GM21515 (cell line): ENCODE results near the gene ARHGEF16.

ENCODE experiments used
- ATAC-seq: cut with Tn5 transposase; IDR thresholded peaks from one replicate; pipeline ENCODE4 v1.9.1; 2021; ENCODE audit not compliant: unreplicated experiment

ARHGEF16 gene

DNA sequence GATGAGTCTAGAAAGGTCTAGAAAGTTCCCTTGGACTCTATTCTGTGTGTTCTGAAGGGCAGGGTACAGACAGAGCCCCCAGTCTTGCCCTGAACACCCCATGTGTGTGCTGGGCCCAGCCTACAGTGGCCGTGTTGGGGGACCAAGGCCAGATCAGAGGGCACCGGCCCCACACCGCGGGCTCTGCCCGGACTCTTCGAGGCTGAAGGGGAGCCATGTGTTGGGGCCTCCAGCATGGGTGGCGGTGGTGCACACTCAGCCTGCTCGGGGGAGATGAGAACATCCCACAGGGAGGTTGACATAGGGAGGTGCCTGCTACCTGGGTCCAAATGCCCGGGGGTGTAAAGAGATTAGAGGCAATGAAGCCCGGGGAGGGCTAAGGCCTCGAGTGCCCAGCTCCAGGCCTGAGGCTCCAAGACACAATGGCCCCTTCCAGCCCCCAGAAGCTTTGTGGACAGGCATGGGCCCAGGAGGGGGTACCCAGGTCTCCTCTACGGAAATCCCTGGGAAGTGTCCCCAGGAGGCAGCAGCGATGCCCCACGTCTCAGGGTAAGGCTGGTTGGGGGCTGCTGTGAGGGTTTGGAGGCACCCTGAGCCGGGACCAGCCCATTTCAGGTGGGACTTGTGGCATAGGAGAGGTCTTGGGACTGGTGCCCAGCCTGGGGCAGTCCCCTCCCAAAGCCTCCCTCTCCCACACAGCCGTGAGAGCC, 12.1 kb downstream of the ARHGEF16 start:
- no peak for ATAC-seq

DNA sequence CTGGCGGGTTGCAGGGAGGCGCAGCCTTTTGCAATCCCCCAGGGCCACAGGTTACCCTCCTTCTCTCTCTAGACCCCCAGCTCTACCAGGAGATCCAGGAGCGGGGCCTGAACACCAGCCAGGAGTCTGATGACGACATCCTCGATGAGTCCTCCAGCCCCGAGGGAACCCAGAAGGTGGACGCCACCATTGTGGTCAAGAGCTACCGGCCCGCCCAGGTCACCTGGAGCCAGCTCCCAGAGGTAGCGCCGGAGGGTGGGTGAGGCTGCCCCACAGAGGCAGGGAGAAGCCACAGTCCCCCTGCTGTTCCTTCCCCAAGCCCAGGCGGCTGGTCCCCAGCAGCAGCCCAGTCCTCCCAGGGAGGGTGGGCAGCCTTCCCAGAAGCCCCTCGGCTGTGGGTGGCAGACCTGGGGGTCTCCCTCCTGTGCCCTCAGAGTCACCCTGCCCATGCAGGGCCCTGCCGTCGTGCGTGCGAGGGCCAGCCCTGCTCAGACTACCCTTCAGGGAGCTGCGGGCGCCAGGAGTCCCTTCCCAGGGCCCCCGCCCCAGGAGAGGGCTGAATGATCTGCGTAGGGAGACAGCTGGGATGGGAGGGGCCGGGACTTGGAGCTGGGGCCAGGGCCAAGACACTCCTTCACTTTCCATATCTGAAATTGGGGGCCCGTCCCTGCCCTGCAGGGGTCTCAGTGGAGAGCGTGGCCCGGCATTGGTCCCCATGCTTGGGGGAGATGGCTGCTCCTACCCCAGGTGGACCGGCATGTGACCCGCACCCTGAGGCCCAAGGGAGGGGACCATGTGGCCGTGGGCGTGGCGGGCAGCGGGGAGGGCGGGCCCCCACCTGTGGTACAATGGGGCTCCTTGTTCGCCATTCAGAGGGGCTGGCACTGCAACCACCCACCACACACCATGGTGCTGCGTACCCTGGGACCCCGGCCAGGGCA, 12.9 kb downstream of the ARHGEF16 start:
- no peak for ATAC-seq

DNA sequence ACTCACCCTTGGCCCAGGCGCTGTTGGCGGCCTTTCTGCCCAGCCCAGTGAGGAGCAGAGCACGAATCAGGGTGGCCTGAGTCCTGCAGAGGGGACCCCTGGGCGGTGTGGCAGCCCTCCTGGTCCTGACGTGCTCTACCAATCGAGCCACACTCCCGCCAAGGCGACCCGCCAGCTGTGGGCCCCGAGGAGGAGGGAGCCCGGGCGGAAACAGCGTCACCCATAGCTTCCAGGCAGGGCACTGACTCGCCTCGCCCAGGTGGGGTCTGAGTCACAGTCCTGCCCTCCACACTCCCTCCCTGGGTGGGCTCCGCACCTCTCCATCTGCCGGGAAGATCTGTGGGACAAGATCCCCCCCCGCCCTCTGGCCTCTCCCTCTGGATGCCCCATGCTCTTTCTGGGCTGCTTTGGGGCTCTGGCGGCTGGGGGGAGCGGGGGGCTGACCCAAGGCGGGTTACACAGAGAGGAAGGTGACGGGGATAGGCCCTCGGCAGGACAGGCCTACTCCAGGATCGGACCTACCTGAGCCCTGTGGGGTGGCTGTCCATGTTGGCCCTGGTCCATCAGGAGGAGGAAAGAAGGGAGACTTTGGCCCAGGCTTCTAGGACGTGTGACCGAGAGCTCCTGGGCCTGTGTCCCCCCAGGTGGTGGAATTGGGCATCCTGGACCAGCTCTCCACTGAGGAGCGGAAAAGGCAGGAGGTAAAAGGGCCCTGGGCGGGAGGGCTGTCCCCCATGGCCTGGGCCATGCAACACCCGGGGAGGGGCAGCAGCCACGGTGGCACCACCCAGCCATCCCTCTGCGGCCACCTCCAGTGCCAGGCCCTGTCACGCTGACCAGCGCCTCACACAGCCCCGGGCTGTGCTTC, 14.0 kb downstream of the ARHGEF16 start:
- no peak for ATAC-seq

DNA sequence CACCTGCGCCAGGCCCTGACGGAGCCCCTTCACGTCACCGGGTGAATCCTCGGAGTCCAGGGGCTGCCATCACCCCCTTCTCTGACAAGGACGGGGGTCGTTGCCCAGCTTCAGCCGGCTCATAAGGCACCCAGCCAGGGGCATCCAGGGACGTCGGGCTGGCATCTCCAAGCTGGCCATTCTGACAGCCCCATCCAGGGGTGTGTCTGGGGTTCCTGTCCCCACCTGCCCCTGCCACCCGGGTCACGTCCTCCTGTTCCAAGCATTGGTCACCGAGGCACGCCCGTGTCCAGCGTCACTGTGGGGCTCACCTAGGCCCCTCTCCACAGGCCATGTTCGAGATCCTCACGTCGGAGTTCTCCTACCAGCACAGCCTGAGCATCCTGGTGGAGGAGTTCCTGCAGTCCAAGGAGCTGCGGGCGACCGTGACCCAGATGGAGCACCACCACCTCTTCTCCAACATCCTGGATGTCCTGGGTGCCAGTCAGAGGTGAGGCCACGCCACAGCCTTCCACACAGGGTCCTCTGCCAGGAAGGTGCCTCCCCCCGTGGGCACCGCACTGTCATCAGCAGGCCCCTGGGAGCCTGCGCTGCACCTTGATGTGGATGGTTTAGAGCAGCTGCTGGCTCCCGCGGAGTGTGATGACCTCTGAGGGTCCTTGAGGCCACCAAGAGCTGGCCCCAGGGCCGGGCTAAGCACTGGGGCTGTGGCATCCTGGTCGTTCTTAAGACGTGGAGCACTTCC, 14.8 kb downstream of the ARHGEF16 start:
- no peak for ATAC-seq

DNA sequence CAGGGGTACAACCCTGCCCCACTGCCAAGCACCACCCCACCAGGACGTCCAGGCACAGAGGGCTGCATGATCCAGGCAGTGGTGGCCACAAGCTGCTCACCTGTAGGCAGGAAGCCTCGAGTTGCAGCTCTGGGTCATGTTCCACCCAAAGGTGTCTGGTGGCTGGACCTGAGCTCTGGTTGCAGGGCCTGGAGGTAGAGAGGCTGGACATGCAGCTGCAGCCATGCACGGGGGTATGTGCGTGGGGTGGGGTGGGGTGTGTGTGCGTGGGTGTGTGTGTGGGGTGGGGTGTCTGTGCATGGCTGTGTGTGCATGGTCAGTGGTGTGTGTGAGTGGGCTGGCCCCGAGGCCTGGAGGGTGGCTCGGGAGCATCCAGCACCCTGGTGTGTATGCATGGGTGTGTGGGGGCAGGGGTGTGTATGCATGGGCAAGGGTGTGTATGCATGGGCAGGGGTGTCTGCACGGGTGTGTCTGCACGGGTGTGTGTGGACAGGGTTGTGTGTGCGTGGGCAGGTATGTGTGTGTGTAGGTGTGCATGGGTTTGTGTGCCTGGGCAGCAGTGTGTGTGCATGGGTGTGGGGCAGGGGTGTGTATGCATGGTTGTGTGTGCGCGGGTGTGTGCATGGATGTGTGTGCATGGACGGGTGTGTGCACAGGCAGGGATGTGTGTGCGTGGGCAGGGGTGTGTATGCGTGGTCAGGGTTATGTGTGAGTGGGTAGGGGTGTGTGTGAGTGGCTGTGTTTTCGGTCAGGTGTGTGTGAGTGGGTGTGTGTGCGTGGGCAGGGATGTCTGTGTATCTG, 15.6 kb downstream of the ARHGEF16 start:
- ATAC-seq = no peak

DNA sequence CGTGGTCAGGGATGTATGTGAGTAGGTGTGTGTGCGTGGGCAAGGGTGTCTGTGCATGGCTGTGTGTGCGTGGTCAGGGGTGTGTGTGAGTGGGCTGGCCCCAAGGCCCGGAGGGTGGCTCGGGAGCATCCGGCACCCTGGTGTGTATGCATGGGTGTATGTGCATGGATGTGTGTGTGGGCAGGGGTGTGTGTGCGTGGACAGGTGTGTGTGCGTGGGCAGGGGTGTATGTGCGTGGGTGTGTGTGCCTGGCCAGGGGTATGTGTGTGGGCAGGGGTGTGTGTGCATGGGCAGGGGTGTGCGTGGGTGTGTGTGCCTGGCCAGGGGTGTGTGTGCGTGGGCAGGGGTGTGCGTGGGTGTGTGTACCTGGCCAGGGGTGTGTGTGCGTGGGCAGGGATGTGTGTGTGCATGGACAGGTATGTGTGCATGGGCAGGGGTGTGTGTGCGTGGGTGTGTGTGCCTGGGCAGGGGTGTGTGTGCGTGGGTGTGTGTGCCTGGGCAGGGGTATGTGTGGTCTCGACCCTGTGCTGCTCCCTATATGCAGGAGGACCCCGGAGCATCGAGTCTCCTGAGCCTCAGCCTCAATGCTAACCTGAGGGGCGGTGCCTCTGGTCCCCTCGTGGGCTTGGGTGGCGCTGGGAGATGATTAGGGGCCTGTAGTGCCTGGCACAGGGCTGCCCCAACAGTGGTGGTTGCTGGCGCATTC, 16.3 kb downstream of the ARHGEF16 start:
- ATAC-seq = no peak

DNA sequence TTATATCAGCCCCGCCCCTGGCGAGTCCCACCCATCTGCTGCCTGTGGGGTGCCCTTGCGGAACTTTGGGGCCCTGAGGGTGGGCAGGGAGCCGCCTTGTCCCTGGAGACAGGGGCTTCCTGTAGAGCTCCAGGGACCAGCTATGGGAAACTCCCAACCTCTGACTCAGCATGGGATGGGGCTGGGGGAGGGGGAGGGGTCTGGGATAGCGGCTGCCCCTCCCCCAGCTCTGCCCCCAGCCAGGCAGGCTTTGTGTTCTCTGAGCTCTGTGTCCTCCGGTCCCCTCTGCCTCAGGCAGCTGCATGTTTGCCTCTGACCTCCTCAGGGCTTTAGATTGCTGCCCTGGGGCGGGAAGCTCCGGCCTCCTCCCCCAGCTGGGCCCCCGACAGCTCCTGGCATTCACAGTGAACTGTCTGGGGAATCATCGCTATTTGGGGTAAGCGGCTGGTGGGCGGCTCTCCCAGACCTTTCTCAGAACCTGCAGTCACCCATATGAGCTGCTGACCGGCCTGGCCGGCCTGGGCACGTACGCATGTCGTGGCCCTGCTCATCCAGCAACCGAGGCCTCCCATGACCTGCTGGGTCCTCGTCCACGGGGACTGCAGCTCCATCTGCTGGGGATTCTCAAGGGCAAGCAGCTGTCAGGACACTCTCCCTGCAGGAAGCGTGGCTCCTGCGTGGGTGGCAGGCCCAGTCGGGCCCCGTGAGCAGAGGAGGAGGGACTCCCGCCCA, 17.1 kb downstream of the ARHGEF16 start:
- ATAC-seq = no peak

DNA sequence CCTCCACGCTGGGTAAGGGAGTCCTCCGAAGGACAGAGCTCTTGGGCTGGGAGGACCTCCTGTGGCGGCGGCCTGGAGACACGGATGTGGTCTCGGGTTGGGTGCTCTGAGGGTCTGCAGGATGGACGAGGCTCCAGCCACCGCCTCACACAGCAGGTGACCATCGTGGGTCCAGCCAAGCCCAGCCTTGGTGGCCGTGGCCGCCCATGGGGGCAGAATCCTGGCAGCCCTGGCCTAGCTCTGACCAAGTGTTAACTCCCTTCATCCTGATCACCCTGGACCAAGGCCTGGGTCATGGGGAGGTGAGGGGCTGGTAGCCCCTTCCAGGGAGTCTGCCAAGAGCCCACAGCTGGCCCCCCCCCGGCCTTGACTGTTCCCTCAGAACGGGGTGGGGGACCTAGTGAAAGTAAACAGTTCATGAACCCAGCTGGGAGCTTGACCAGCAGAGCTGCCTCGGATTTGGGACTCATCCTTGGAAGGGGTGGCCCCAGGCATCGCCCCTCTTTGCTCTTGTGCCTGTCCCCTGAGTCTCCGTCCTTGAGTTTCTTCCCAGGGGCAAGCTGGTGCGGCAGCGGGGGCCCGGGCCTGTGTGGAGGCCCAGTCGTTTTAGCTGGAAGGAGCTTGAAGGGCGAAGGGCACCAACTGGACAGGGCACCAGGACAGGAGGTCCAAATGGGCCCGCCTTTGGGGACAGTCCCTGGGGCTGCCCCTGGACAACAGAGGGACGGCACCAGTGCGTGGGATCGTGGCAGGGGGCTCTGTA, 17.8 kb downstream of the ARHGEF16 start:
- no peak for ATAC-seq

DNA sequence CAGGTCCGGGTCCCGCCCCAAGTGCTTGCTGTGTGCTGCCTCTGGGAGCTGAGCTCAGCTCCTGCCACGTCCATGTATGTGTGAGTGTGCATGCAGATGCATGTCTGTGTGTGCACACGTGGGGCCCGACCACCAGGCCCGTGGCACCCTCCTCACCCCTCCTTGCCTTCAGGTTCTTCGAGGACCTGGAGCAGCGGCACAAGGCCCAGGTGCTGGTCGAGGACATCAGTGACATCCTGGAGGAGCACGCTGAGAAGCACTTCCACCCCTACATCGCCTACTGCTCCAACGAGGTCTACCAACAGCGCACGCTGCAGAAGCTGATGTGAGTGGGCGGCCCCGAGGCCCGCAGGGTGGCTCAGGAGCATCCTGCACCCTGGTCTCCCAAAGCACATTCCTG, 18.4 kb downstream of the ARHGEF16 start:
- no peak for ATAC-seq

DNA sequence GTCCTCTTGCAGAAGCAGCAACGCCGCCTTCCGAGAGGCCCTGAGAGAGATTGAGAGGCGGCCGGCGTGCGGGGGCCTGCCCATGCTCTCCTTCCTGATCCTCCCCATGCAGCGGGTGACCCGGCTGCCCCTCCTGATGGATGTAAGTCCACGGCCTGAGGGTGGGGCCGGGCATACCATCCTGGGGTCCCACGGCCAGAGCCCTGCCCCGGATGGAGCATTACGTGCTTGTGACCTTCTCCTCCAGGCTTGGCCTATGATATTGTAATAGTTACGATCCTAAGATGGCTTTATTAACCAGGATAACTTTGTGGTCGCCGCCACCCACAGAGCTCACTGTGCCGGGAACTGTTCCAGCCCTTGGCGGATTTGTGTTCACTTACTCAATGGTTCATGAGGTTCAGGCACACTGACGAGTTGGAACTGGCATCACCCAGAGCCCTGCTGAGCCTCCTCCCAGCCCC, 18.9 kb downstream of the ARHGEF16 start:
- ATAC-seq = no peak

DNA sequence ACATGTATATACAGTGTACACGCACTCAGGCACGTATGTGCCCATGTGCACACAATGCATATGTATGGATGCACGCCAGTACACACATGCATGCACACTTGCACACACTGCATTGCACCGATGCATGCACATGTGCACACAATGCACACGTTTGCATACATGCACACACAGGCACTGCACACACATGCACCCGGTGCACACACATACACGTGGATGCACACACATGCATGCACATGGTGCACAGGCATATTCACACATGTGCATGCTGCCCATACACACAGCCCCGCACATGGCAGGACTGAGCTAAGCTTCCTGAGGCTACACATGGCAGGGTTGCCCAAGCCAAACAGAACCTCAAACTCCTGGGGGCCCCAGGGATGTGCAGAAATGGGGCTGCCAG, 19.6 kb downstream of the ARHGEF16 start:
- ATAC-seq = no peak

DNA sequence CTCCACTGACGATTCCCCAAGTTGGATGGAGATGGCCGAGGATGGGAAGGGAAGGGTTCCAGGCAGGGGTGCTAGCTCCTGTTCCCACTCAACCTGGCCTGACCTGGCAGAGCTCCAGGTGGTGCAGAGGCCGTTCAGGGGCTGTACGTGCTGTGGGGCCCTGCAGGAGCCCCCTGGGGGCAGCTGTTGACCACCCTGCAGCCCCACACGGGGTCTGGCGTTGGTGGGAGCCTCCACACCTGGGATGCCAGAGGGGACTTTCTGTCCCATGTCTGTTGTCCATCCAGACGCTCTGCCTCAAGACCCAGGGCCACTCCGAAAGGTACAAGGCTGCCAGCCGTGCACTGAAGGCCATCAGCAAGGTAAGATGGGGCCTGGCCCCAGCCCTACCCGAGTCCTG, 20.0 kb downstream of the ARHGEF16 start:
- ATAC-seq = no peak

DNA sequence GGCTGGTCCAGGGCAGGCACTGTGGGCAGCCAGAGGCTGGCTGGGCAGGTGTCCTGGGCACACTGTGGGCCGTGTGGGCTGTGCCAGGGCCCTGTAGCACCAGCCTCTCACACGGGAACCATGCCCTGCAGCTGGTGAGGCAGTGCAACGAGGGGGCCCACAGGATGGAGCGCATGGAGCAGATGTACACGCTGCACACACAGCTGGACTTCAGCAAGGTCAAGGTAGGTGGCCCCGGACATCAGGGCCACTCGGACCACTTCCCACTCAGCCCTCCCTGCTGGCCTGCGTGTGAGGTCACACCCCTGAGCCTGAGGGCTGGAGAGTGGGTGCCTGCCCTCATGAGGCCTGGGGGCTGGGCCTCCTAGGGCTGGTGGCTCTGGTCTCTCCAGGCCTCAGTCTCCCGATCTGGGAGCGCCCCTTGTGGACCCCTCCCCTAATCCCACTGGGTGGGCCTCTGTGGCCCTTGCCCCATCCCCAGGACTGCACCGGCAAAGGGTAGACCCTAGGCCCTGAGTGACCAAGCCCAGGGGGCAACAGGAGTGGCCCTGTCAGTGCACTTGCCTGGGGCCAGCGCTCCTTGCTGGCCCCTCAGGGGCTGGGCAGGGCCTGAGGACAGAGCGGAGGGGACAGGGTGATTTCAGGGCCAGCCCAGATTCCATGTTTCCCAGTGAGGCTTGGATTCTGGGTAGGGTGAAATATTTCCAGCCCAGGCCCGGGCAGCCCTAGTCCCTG, 21.5 kb downstream of the ARHGEF16 start:
- no peak for ATAC-seq

DNA sequence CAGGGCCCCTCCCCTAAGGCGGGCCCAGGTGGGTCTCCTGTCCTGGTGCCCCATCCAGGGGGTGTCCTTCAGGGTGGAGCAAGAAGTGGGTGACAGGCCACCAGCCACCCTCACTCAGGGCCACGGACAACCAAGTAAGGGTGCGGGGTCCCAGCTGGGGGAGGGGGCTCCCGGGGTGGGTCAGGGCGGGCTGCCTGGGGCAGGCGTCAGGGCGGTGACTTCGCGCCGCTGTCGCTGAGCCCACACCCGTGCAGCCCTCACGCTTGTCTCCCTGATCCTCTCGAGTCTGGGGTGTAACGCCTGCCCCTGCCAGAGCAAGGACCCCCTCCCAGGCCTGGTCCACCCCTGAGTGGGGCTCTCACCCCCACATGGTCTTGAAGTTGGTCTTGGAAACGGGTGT, 22.2 kb downstream of the ARHGEF16 start:
- no peak for ATAC-seq

DNA sequence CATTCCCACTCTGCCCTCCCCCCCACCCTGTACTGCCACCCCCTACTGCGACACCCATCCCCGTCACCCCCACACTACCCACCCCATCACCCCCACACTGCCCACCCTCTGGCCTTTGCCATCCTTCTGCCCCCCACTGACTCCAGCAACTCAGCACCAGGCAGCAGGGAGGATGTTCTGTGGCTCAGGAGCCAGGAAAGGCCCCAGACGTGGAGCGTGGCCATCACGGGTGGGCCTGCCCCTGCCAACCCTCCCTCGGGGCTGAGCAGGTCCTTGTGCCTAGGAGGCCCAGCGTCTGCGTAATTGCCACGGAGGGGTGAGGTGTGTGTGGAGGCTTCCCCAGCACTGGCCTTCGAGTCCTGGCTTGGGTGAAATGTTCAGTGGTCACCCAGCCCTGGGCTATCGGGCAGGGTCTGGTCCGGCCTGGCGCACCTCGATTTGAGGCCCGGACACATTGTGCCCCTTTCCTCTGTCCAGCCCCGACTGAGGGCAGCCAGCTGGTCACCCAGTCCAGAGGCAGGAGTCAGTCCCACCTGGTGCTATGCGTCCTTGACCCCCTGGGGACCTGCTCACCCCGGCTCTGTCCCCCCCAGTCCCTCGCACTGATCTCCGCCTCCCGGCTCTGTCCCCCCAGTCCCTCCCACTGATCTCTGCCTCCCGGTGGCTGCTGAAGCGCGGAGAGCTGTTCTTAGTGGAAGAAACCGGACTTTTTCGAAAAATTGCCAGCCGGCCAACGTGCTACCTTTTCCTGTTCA, 23.0 kb downstream of the ARHGEF16 start:
- no peak for ATAC-seq

DNA sequence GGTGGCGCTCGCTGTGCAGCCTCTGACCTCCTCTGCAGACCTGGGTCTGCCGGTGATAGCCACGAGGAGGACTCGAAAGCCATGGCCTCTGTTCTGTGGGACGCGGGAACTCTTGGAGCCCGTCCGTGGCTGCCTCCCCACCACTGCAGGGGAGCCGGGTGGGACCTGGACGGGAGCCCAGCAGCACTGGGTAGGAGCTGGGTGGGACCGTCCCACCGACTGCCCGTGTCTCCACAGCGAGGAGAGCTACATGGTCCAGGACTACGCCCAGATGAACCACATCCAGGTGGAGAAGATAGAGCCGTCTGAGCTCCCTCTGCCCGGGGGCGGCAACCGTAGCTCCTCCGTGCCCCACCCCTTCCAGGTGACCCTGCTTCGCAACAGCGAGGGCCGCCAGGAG, 23.7 kb downstream of the ARHGEF16 start:
- no peak for ATAC-seq
